K562 (cell line): ENCODE measurements around the gene WNK2. TPM values are rescaled to one million over a fixed set of nuclear protein-coding genes. Genes with fewer than 3 reads are reported as not detected.

Source experiments
- ATAC-seq: fragments of 200-7000 bp; cut with Tn5 transposase; 3 replicates; pipeline ENCODE4 v1.9.1; 2020; ENCODE audit warnings: moderate library complexity
- BruUV-seq: library from RNA; stranded (reverse); fragments of 400-500 nt; replicated peaks from 2 replicates; lab custom pipeline; 2021; lab: Mats Ljungman, UMichigan
- CTCF ChIA-PET: fragments of 300-600 bp; formaldehyde crosslinking; extraction: SDS; loops from one replicate; lab custom pipeline; 2021; ENCODE audit warnings: low intra/inter-chr PET ratio; lab: Yijun Ruan, JAX
- POLR2A ChIA-PET: fragments of 300-600, 350-650 bp; sonication (Branson Sonifier 250); formaldehyde crosslinking; extraction: SDS; loops from one replicate; lab custom pipeline; 2021; ENCODE audit warnings: antibody characterized with exemption, inconsistent platforms; lab: Yijun Ruan, JAX
- DNase-seq, 4 experiments: peaks; one replicate each; pipeline versions ENCODE4 v3.0.0 to v3.0.0-alpha.2; 2011 to 2018; ENCODE audit warnings: low spot score in 3 of 4, mixed read lengths in 3 of 4; ENCODE audit errors: extremely low read depth in 1 of 4
- FAIRE-seq: peaks from 2 replicates; lab custom pipeline; 2011; peaks lifted over from hg19 to GRCh38; lab: Jason Lieb, UNC
- H2AFZ ChIP-seq: 2 replicates; pipeline ENCODE4 v1.6.0; 2011; ENCODE audit warnings: low read depth, low read length, control low read depth, inconsistent platforms
- H3K27ac ChIP-seq: fragments of 200-600 bp; 3 replicates; pipeline ENCODE4 v1.8.0; 2011; ENCODE audit warnings: low read depth, mild to moderate bottlenecking, control low read depth, inconsistent platforms, low read length, moderate library complexity, mixed read lengths; ENCODE audit errors: extremely low read depth
- H3K27me3 ChIP-seq, 2 experiments: fragments of 300-600 bp in 1 of 2; 2 replicates in 1 of 2; 3 replicates in 1 of 2; pipeline versions ENCODE4 v1.6.0 to v1.8.0; 2011; ENCODE audit warnings: inconsistent platforms in 2 of 2, low read length in 2 of 2, mild to moderate bottlenecking in 1 of 2, mixed read lengths in 1 of 2, moderate library complexity in 1 of 2; ENCODE audit not compliant: control insufficient read depth in 2 of 2, insufficient read depth in 2 of 2
- H3K36me3 ChIP-seq: fragments of 300-600 bp; 3 replicates; pipeline ENCODE4 v1.8.0; 2011; ENCODE audit warnings: mild to moderate bottlenecking, low read length, inconsistent platforms; ENCODE audit not compliant: control insufficient read depth, insufficient read depth
- H3K4me1 ChIP-seq, 2 experiments: fragments of 200-600 bp in 1 of 2; replicated peaks in 1 of 2; 2 replicates in 1 of 2; 3 replicates in 1 of 2; pipeline versions ENCODE4 v1.5.1 to v1.8.0; 2011; ENCODE audit warnings: inconsistent platforms in 2 of 2, low read length in 2 of 2, mild to moderate bottlenecking in 1 of 2, mixed read lengths in 1 of 2, moderate library complexity in 1 of 2; ENCODE audit not compliant: control insufficient read depth in 2 of 2, insufficient read depth in 2 of 2
- H3K4me2 ChIP-seq: 2 replicates; pipeline ENCODE4 v1.6.1; 2011; ENCODE audit warnings: low read length, control low read depth, inconsistent platforms, mixed read lengths; ENCODE audit not compliant: insufficient read depth
- H3K4me3 ChIP-seq: fragments of 200-600 bp; sonication (generic), shearing (Covaris generic); 2 replicates; pipeline ENCODE4 v1.5.1; 2016; ENCODE audit warnings: control low read depth, inconsistent platforms
- H3K79me2 ChIP-seq: fragments of 200-600 bp; 3 replicates; pipeline ENCODE4 v1.8.0; 2011; ENCODE audit warnings: low read length, inconsistent platforms; ENCODE audit not compliant: control insufficient read depth, insufficient read depth
- H3K9ac ChIP-seq, 2 experiments: 2 replicates each; pipeline versions ENCODE4 v1.6.0 to v1.6.1; 2011; ENCODE audit warnings: low read depth in 2 of 2, low read length in 2 of 2, control low read depth in 1 of 2, inconsistent platforms in 1 of 2, mild to moderate bottlenecking in 1 of 2, mixed read lengths in 1 of 2; ENCODE audit not compliant: insufficient read depth in 1 of 2
- H3K9me1 ChIP-seq: one replicate; pipeline ENCODE4 v1.6.0; 2011; ENCODE audit warnings: inconsistent platforms, mild to moderate bottlenecking, low read length, moderate library complexity; ENCODE audit not compliant: control insufficient read depth, insufficient read depth
- H3K9me3 ChIP-seq: replicated peaks from 2 replicates; pipeline ENCODE4 v1.5.1; 2011; ENCODE audit warnings: low read depth, low read length, inconsistent platforms; ENCODE audit not compliant: control insufficient read depth, insufficient read depth
- H4K20me1 ChIP-seq: replicated peaks from 2 replicates; pipeline ENCODE4 v1.6.1; 2011; ENCODE audit warnings: low read length, inconsistent platforms, mixed read lengths; ENCODE audit not compliant: control insufficient read depth, insufficient read depth
- CHD1 ChIP-seq: fragments of 200-600 bp; sonication (generic); IDR thresholded peaks from one replicate; pipeline ENCODE4 v1.6.1; 2012; ENCODE audit warnings: mild to moderate bottlenecking, moderate library complexity, low read length, inconsistent platforms
- FOXJ2 ChIP-seq: fragments of 200-800 bp; sonication (Bioruptor generic); IDR thresholded peaks from 2 replicates; pipeline ENCODE4 v1.6.1; 2016; ENCODE audit warnings: missing genetic modification characterization, missing compliant biosample characterization
- GTF3C2 ChIP-seq: IDR thresholded peaks from 3 replicates; pipeline ENCODE4 v1.6.1; 2011; ENCODE audit warnings: borderline replicate concordance, mild to moderate bottlenecking, moderate library complexity; ENCODE audit not compliant: insufficient read length; ENCODE audit errors: extremely low read depth
- NR3C1 ChIP-seq: sonication (generic); formaldehyde crosslinking; IDR thresholded peaks from 2 replicates; pipeline ENCODE4 v1.8.1; 2022; ENCODE audit warnings: missing genetic modification reagents
- PATZ1 ChIP-seq: fragments of 250-450 bp; sonication (Bioruptor Pico); IDR thresholded peaks from 2 replicates; pipeline ENCODE4 v1.5.0; 2020; ENCODE audit warnings: mild to moderate bottlenecking, borderline replicate concordance
- SIN3A ChIP-seq, 2 experiments: fragments of 150-350 bp in 1 of 2; IDR thresholded peaks; 2 replicates each; pipeline ENCODE4 v1.6.1; 2011 to 2016; ENCODE audit warnings: borderline replicate concordance in 2 of 2, low read depth in 2 of 2, low read length in 2 of 2, mild to moderate bottlenecking in 2 of 2, moderate library complexity in 2 of 2; ENCODE audit not compliant: control insufficient read depth in 1 of 2
- ZNF384 ChIP-seq: IDR thresholded peaks from 2 replicates; pipeline ENCODE4 v1.6.1; 2012; ENCODE audit warnings: low read depth, low read length, improper control_type of control experiment
- WGBS: fragments of 100-300 bp; shearing (Covaris generic); methylation state at CpG from one replicate; pipeline ENCODE4 v1.1.6; 2016; ENCODE audit warnings: low coverage, mixed read lengths; ENCODE audit not compliant: insufficient coverage; ENCODE audit errors: missing lambda C conversion rate; 5-methylcytosine and 5-hydroxymethylcytosine counted together
- in situ Hi-C: fragments of 300-500 bp; cut with MboI; formaldehyde crosslinking; loops from 4 replicates; pipeline ENCODE4 v1.15.0; 2018; ENCODE audit warnings: inconsistent platforms, mixed read lengths
- intact Hi-C: fragments of 100-400 bp; cut with micrococcal nuclease; formaldehyde crosslinking; loops from 2 replicates; pipeline ENCODE4 v1.14.2; 2022
- polyA plus RNA-seq, 8 experiments: library from polyadenylated mRNA; depleted of rRNA in 4 of 8; stranded (reverse) in 5 of 8; unstranded in 3 of 8; fragments of >200 nt; fragmentation: Nextera tagmentation in 2 of 8; fragmentation: Illumina TruSeq in 1 of 8; extraction: Ambion mirVana in 2 of 8; extraction: Trizol in 1 of 8; gene quantifications; 2 replicates each; pipeline versions ENCODE4 v1.2.1 to v1.2.3, GENCODE V29; 2011 to 2014; ENCODE audit warnings: inconsistent platforms in 1 of 8, missing spikeins in 1 of 8
- total RNA-seq, 7 experiments: library from RNA; depleted of rRNA in 6 of 7; stranded (reverse); fragments of >200 nt in 6 of 7; fragmentation: Illumina TruSeq in 2 of 7; extraction: Trizol in 2 of 7; gene quantifications; 2 replicates each; pipeline versions ENCODE4 v1.2.1 to v1.2.3, GENCODE V29; 2011 to 2021; ENCODE audit warnings: low replicate concordance in 1 of 7

The WNK2 gene
- total and polyA plus RNA-seq, 9 of the 15 experiments (the other 6 are each of a cell fraction or from before 2014, with no cell fraction given), result 0.36 to 3.3 (median 0.64) TPM; not detected in 2

- TF ChIP-seq GTF3C2, result no peak
- no peak for TF ChIP-seq CHD1
Observed at GRCh38 chr9:93228030-93228429, 44.1 kb downstream of the WNK2 start (continued).

GRCh38 chr9:93228453-93228852, 44.5 kb downstream of the WNK2 start:
- no peak overlapping the region for H3K27ac ChIP-seq
- H3K9ac ChIP-seq, result no peak overlapping the region
- peaks cover 8% of the 10 kb centered on the region; the same call in 1 of the 2 replicates for H4K20me1 ChIP-seq
- CTCF ChIA-PET, result no interaction called here
- peaks cover 17 to 70% of the 10 kb centered on the region in 2 experiments; a peak in 4 of 5 replicates for H3K27me3 ChIP-seq
- FAIRE-seq (no peak), DNase-seq (no peak), ATAC-seq (no peak)
- BruUV-seq, result no TSS peak
- H3K9me3 ChIP-seq, result no peaks in the 10 kb centered on the region
- TF ChIP-seq NR3C1 (CRISPR knock-in tag) (no peak), PATZ1 (CRISPR knock-in tag) (no peak), ZNF384 (no peak), SIN3A (IDR thresholded peaks at IDR 0.05; ENCODE audit: borderline replicate concordance in 2 of 2, control insufficient read depth in 1 of 2, low read depth in 2 of 2, low read length in 2 of 2) (no peak), FOXJ2 (tag) (no peak)
- H3K9me1 ChIP-seq, result no peaks in the 10 kb centered on the region
- 1% methylated on average over 7 of the region's 8 CpGs for WGBS
- H3K36me3 ChIP-seq, result no peaks in the 10 kb centered on the region
- H3K79me2 ChIP-seq, result no peaks in the 10 kb centered on the region
- intact Hi-C loops (no loop called here), in situ Hi-C loops (no loop called here)
- H3K4me1 ChIP-seq, result no peaks in the 10 kb centered on the region
- no peak overlapping the region for H2AFZ ChIP-seq
- no peak overlapping the region for H3K4me3 ChIP-seq
- POLR2A ChIA-PET, result interaction anchor here (0.6 kb wide), 2 partner anchors 61 to 568 kb away, joined by 3 read pairs; no protein-coding TSS in a partner anchor
- H3K4me2 ChIP-seq, result no peak overlapping the region
